A549 (cell line): ENCODE data around the gene FGGY. TPM values are rescaled to one million over a fixed set of nuclear protein-coding genes. Genes with fewer than 3 reads are reported as not detected.

Experiments used
- ATAC-seq, 2 experiments: fragments of 200-7000 bp in 1 of 2; fragments of >200 bp in 1 of 2; cut with Nextera tagmentation in 1 of 2; cut with Tn5 transposase in 1 of 2; 3 replicates each; pipeline versions ENCODE4 v1.8.0 to v1.9.1; 2018 to 2020; ENCODE audit warnings: mild to moderate bottlenecking in 1 of 2, moderate library complexity in 1 of 2
- CTCF ChIA-PET: fragments of 300-600 bp; sonication (Branson Sonifier 250); formaldehyde crosslinking; extraction: SDS; loops from one replicate; lab custom pipeline; 2021; ENCODE audit warnings: antibody characterized with exemption, inconsistent platforms; lab: Yijun Ruan, JAX
- POLR2A ChIA-PET: fragments of 350-600 bp; formaldehyde crosslinking; extraction: SDS; loops from one replicate; lab custom pipeline; 2021; ENCODE audit warnings: antibody characterized with exemption, inconsistent platforms; lab: Yijun Ruan, JAX
- DNase-seq, 2 experiments: peaks; one replicate each; pipeline versions ENCODE4 v3.0.0 to v3.0.0-alpha.2; 2011 to 2016; ENCODE audit warnings: low read depth in 1 of 2, low spot score in 1 of 2
- FAIRE-seq: peaks from 2 replicates; lab custom pipeline; 2011; peaks lifted over from hg19 to GRCh38; lab: Jason Lieb, UNC
- H3K27ac ChIP-seq, 2 experiments: fragments of >200 bp; sonication (Bioruptor Twin); formaldehyde crosslinking; 3 replicates each; pipeline ENCODE4 v1.5.1; 2016 to 2017
- H3K4me1 ChIP-seq: fragments of >200 bp; sonication (Bioruptor Twin); formaldehyde crosslinking; 3 replicates; pipeline ENCODE4 v1.6.1; 2016
- H3K4me2 ChIP-seq: fragments of >200 bp; sonication (Bioruptor Twin); formaldehyde crosslinking; 3 replicates; pipeline ENCODE4 v1.6.1; 2016
- H3K4me3 ChIP-seq: fragments of >200 bp; sonication (Bioruptor Twin); formaldehyde crosslinking; 3 replicates; pipeline ENCODE4 v1.5.1; 2016
- H3K9me3 ChIP-seq: fragments of >200 bp; sonication (Bioruptor Twin); formaldehyde crosslinking; 3 replicates; pipeline ENCODE4 v1.6.1; 2016
- ATOH8 ChIP-seq: fragments of 250-450 bp; sonication (Bioruptor Pico); IDR thresholded peaks from 2 replicates; pipeline ENCODE4 v1.5.0; 2020; ENCODE audit warnings: low read depth, mild to moderate bottlenecking, moderate library complexity
- BCL3 ChIP-seq: fragments of >200 bp; sonication (Bioruptor Twin); formaldehyde crosslinking; IDR thresholded peaks from 3 replicates; pipeline ENCODE4 v1.6.1; 2016
- CHD2 ChIP-seq: fragments of 150-350 bp; IDR thresholded peaks from 2 replicates; pipeline ENCODE4 v1.6.1; 2014; ENCODE audit warnings: low read length; ENCODE audit not compliant: partially characterized antibody
- CHD4 ChIP-seq: fragments of 200-600 bp; sonication (generic); IDR thresholded peaks from 2 replicates; pipeline ENCODE4 v1.6.1; 2016; ENCODE audit warnings: antibody characterized with exemption, mild to moderate bottlenecking, borderline replicate concordance
- E2F6 ChIP-seq: IDR thresholded peaks from 2 replicates; pipeline ENCODE4 v1.6.1; 2012; ENCODE audit warnings: low read depth, borderline replicate concordance
- EHMT2 ChIP-seq: fragments of 200-600 bp; sonication (generic); IDR thresholded peaks from 2 replicates; pipeline ENCODE4 v1.6.1; 2016; ENCODE audit warnings: antibody characterized with exemption, low read depth, mild to moderate bottlenecking, moderate library complexity
- EP300 ChIP-seq, 2 experiments: fragments of >200 bp; sonication (Bioruptor Twin); formaldehyde crosslinking; IDR thresholded peaks; 2 replicates in 1 of 2; 3 replicates in 1 of 2; pipeline ENCODE4 v1.6.1; 2016 to 2017
- ESRRA ChIP-seq: fragments of 150-350 bp; IDR thresholded peaks from 2 replicates; pipeline ENCODE4 v1.6.1; 2014; ENCODE audit warnings: mild to moderate bottlenecking, low read length, borderline replicate concordance
- FOSB ChIP-seq: fragments of 250-450 bp; sonication (Bioruptor Pico); IDR thresholded peaks from 2 replicates; pipeline ENCODE4 v1.5.0; 2020; ENCODE audit warnings: mild to moderate bottlenecking, moderate library complexity
- GATA3 ChIP-seq: IDR thresholded peaks from 2 replicates; pipeline ENCODE4 v1.6.1; 2012; ENCODE audit warnings: borderline replicate concordance
- HES2 ChIP-seq: fragments of >200 bp; sonication (Bioruptor Twin); formaldehyde crosslinking; IDR thresholded peaks from 2 replicates; pipeline ENCODE4 v1.6.1; 2016
- HMGXB4 ChIP-seq: fragments of 250-450 bp; sonication (Bioruptor Pico); IDR thresholded peaks from 2 replicates; pipeline ENCODE4 v1.5.0; 2021; ENCODE audit warnings: mild to moderate bottlenecking, moderate library complexity, borderline replicate concordance
- HOXB13 ChIP-seq: fragments of 250-450 bp; sonication (Bioruptor Pico); IDR thresholded peaks from 2 replicates; pipeline ENCODE4 v1.5.0; 2020; ENCODE audit warnings: low read depth, mild to moderate bottlenecking, moderate library complexity
- MAZ ChIP-seq: fragments of 150-350 bp; IDR thresholded peaks from 2 replicates; pipeline ENCODE4 v1.6.1; 2014; ENCODE audit warnings: antibody characterized with exemption, low read depth, low read length, borderline replicate concordance
- NFE2L2 ChIP-seq: fragments of 150-350 bp; conservative IDR thresholded peaks from 2 replicates; pipeline ENCODE4 v1.6.1; 2014; ENCODE audit warnings: low read length
- PBX3 ChIP-seq: IDR thresholded peaks from 2 replicates; pipeline ENCODE4 v1.6.1; 2012
- PHF8 ChIP-seq: fragments of 200-600 bp; sonication (generic); IDR thresholded peaks from 2 replicates; pipeline ENCODE4 v1.6.1; 2016; ENCODE audit warnings: low read depth, mild to moderate bottlenecking, antibody characterized with exemption, moderate library complexity, borderline replicate concordance
- RCOR1 ChIP-seq: fragments of 150-350 bp; IDR thresholded peaks from 2 replicates; pipeline ENCODE4 v1.6.1; 2014; ENCODE audit warnings: antibody characterized with exemption, low read length, low read depth
- REST ChIP-seq: fragments of 200-600 bp; sonication (generic); IDR thresholded peaks from 2 replicates; pipeline ENCODE4 v1.6.1; 2016; ENCODE audit warnings: antibody characterized with exemption, mild to moderate bottlenecking, moderate library complexity
- RFX5 ChIP-seq: fragments of 450-650 bp; IDR thresholded peaks from 2 replicates; pipeline ENCODE4 v1.7.1; 2014; ENCODE audit warnings: antibody characterized with exemption, mild to moderate bottlenecking, moderate library complexity
- RNF2 ChIP-seq: fragments of 200-600 bp; sonication (generic); IDR thresholded peaks from 2 replicates; pipeline ENCODE4 v1.6.1; 2016; ENCODE audit warnings: low read depth, mild to moderate bottlenecking, antibody characterized with exemption, moderate library complexity, borderline replicate concordance
- SMC3 ChIP-seq: fragments of >200 bp; sonication (Bioruptor Twin); formaldehyde crosslinking; IDR thresholded peaks from 3 replicates; pipeline ENCODE4 v1.6.1; 2018; ENCODE audit warnings: inconsistent platforms
- SREBF2 ChIP-seq: fragments of 450-650 bp; IDR thresholded peaks from 2 replicates; pipeline ENCODE4 v1.6.1; 2014; ENCODE audit warnings: mild to moderate bottlenecking, moderate library complexity
- TFCP2L1 ChIP-seq: fragments of 250-450 bp; sonication (Bioruptor Pico); IDR thresholded peaks from 2 replicates; pipeline ENCODE4 v1.5.0; 2021; ENCODE audit warnings: mild to moderate bottlenecking
- TP53 ChIP-seq: fragments of 250-450 bp; sonication (Bioruptor Pico); IDR thresholded peaks from 2 replicates; pipeline ENCODE4 v1.5.0; 2021; ENCODE audit warnings: mild to moderate bottlenecking, moderate library complexity
- ZFP36 ChIP-seq: fragments of 450-650 bp; IDR thresholded peaks from 2 replicates; pipeline ENCODE4 v1.6.1; 2014; ENCODE audit warnings: borderline replicate concordance; ENCODE audit not compliant: partially characterized antibody
- ZNF302 ChIP-seq: fragments of 250-450 bp; sonication (Bioruptor Pico); IDR thresholded peaks from 2 replicates; pipeline ENCODE4 v1.9.0; 2021; ENCODE audit warnings: inconsistent platforms, mild to moderate bottlenecking, moderate library complexity
- WGBS: methylation state at CpG from one replicate; pipeline ENCODE4 v1.1.6; 2017; ENCODE audit errors: missing lambda C conversion rate; 5-methylcytosine and 5-hydroxymethylcytosine counted together
- polyA plus RNA-seq, 4 experiments: library from polyadenylated mRNA; depleted of rRNA in 3 of 4; stranded (reverse); fragments of >200 nt; fragmentation: RNase III in 1 of 4; extraction: RNeasy Plus Mini Kit Qiagen cat#74134 plus additional on column Dnase treatment in 1 of 4; gene quantifications; 2 replicates in 3 of 4; 3 replicates in 1 of 4; pipeline ENCODE4 v1.2.3, GENCODE V29; 2011 to 2017

FGGY gene
- polyA plus RNA-seq, 2 of the 4 experiments (the other 2 are of a cell fraction) = 2.9 to 4.8 TPM

- no peak for DNase-seq
- FAIRE-seq = no peak
- no peak for TF ChIP-seq CHD4
- no peak for TF ChIP-seq ZFP36
- TF ChIP-seq GATA3 = no peak
- no peak for TF ChIP-seq NFE2L2
- TF ChIP-seq RCOR1 = no peak
- no peak for TF ChIP-seq RFX5
- TF ChIP-seq TP53 = no peak
- no peak for TF ChIP-seq MAZ
- no peak for TF ChIP-seq HMGXB4 (CRISPR knock-in tag)
- TF ChIP-seq ZNF302 = no peak
- TF ChIP-seq BCL3 = no peak
- TF ChIP-seq CHD2 = no peak
- no peak for TF ChIP-seq SMC3
- no peak for TF ChIP-seq FOSB (CRISPR knock-in tag)
- TF ChIP-seq HES2 = no peak
- no peak for TF ChIP-seq TFCP2L1 (CRISPR knock-in tag)
- TF ChIP-seq, all 56 proteins: peak for 0
- H3K27ac ChIP-seq = no peak overlapping the region
- ChIA-PET POLR2A (no interaction called here), CTCF (no interaction called here)
- WGBS = 88% methylated on average over 2 of the region's 2 CpGs
- H3K4me3 ChIP-seq = no peak overlapping the region
- no peaks in the 10 kb centered on the region for H3K9me3 ChIP-seq
- H3K4me1 ChIP-seq = peaks cover 37% of the 10 kb centered on the region
- ATAC-seq = no peak
- H3K4me2 ChIP-seq = no peak overlapping the region
Measured at GRCh38 chr1:59485171-59485570, 188.3 kb downstream of the FGGY start.

GRCh38 chr1:59485949-59486348, 189.1 kb downstream of the FGGY start:
- 92% methylated on average over 2 of the region's 2 CpGs for WGBS
- TF ChIP-seq ESRRA (no peak), EP300 (IDR thresholded peaks at IDR 0.05) (no peak), EHMT2 (no peak), SREBF2 (no peak), RNF2 (no peak), TP53 (no peak), ATOH8 (CRISPR knock-in tag) (no peak), REST (no peak), PBX3 (no peak), HOXB13 (no peak), PHF8 (no peak), HMGXB4 (CRISPR knock-in tag) (no peak), E2F6 (no peak)
- ATAC-seq (no peak), FAIRE-seq (no peak), DNase-seq (no peak)
- POLR2A ChIA-PET = no interaction called here
- no peaks in the 10 kb centered on the region for H3K9me3 ChIP-seq
- H3K4me3 ChIP-seq = no peak overlapping the region
- CTCF ChIA-PET = no interaction called here
- peak overlapping the region in 1 of 2 experiments; percentile 11; a peak in 1 of 6 replicates for H3K27ac ChIP-seq
- peaks cover 37% of the 10 kb centered on the region for H3K4me1 ChIP-seq
- H3K4me2 ChIP-seq = no peak overlapping the region
